HepG2 (cell line): ENCODE data around the gene GATM. TPM values are rescaled to one million over a fixed set of nuclear protein-coding genes. Genes with fewer than 3 reads are reported as not detected.

Experiments used
- ATAC-seq: fragments of 200-7000 bp; cut with Tn5 transposase; 3 replicates; pipeline ENCODE4 v1.9.1; 2020; ENCODE audit warnings: mild to moderate bottlenecking, moderate library complexity
- BruUV-seq: library from RNA; stranded (reverse); fragments of 400-500 nt; replicated peaks from 2 replicates; lab custom pipeline; 2021; lab: Mats Ljungman, UMichigan
- CTCF ChIA-PET: fragments of 300-600 bp; formaldehyde crosslinking; extraction: SDS; loops from one replicate; lab custom pipeline; 2021; ENCODE audit warnings: low total read pairs, inconsistent platforms, low intra/inter-chr PET ratio; lab: Yijun Ruan, JAX
- POLR2A ChIA-PET: fragments of 350-600 bp; sonication (Branson Sonifier 250); formaldehyde crosslinking; loops from one replicate; lab custom pipeline; 2020; ENCODE audit warnings: antibody characterized with exemption, inconsistent platforms; lab: Yijun Ruan, JAX
- DNase-seq: peaks from one replicate; pipeline ENCODE4 v3.0.0-alpha.2; 2015; ENCODE audit warnings: low spot score
- FAIRE-seq: peaks from 3 replicates; lab custom pipeline; 2011; peaks lifted over from hg19 to GRCh38; lab: Jason Lieb, UNC
- H2AFZ ChIP-seq: one replicate; pipeline ENCODE4 v1.6.1; 2011; ENCODE audit warnings: low read length, inconsistent platforms
- H3K27ac ChIP-seq: fragments of 300-600 bp; 3 replicates; pipeline ENCODE4 v1.8.0; 2011; ENCODE audit warnings: mixed run types, mild to moderate bottlenecking, mixed read lengths, low read length, inconsistent platforms; ENCODE audit not compliant: insufficient read depth; ENCODE audit errors: extremely low read length
- H3K27me3 ChIP-seq, 2 experiments: fragments of 200-600 bp in 1 of 2; 2 replicates in 1 of 2; 3 replicates in 1 of 2; pipeline versions ENCODE4 v1.6.0 to v1.8.0; 2011; ENCODE audit warnings: low read length in 2 of 2, mild to moderate bottlenecking in 2 of 2, moderate library complexity in 2 of 2, inconsistent platforms in 1 of 2; ENCODE audit not compliant: insufficient read depth in 2 of 2, control insufficient read depth in 1 of 2
- H3K36me3 ChIP-seq, 2 experiments: fragments of 200-600 bp in 1 of 2; replicated peaks in 1 of 2; 2 replicates in 1 of 2; 3 replicates in 1 of 2; pipeline versions ENCODE4 v1.5.1 to v1.8.0; 2011; ENCODE audit warnings: low read length in 2 of 2, inconsistent platforms in 1 of 2; ENCODE audit not compliant: insufficient read depth in 2 of 2, control insufficient read depth in 1 of 2
- H3K4me1 ChIP-seq: 2 replicates; pipeline ENCODE4 v1.5.1; 2012; ENCODE audit warnings: low read length, inconsistent platforms; ENCODE audit not compliant: insufficient read depth
- H3K4me2 ChIP-seq: 2 replicates; pipeline ENCODE4 v1.6.0; 2011; ENCODE audit warnings: low read depth, low read length, inconsistent platforms
- H3K4me3 ChIP-seq, 3 experiments: fragments of 200-600 bp in 1 of 3; sonication (generic), shearing (Covaris generic) in 1 of 3; replicated peaks in 1 of 3; 2 replicates each; pipeline ENCODE4 v1.5.1; 2011 to 2016; ENCODE audit warnings: low read length in 3 of 3, inconsistent platforms in 2 of 3, low read depth in 2 of 3, mild to moderate bottlenecking in 2 of 3, control low read depth in 1 of 3, mixed read lengths in 1 of 3; ENCODE audit not compliant: insufficient read depth in 1 of 3
- H3K79me2 ChIP-seq: one replicate; pipeline ENCODE4 v1.6.1; 2011; ENCODE audit warnings: low read length, inconsistent platforms; ENCODE audit not compliant: insufficient read depth
- H3K9ac ChIP-seq: 2 replicates; pipeline ENCODE4 v1.6.0; 2011; ENCODE audit warnings: mild to moderate bottlenecking, low read depth, low read length, inconsistent platforms; ENCODE audit not compliant: insufficient read depth
- H3K9me3 ChIP-seq: 2 replicates; pipeline ENCODE4 v1.5.1; 2012; ENCODE audit warnings: mild to moderate bottlenecking, low read length
- H4K20me1 ChIP-seq: 2 replicates; pipeline ENCODE4 v1.6.0; 2011; ENCODE audit warnings: inconsistent platforms, mild to moderate bottlenecking, low read length, moderate library complexity; ENCODE audit not compliant: insufficient read depth
- BHLHE40 ChIP-seq: IDR thresholded peaks from 2 replicates; pipeline ENCODE4 v1.6.1; 2011; ENCODE audit warnings: low read length, improper control_type of control experiment
- ETV5 ChIP-seq: IDR thresholded peaks from 2 replicates; pipeline ENCODE4 v1.6.1; 2018; ENCODE audit warnings: missing biosample characterization, missing genetic modification reagents, inconsistent platforms, borderline replicate concordance
- HMGA1 ChIP-seq: sonication (generic); formaldehyde crosslinking; conservative IDR thresholded peaks from 2 replicates; pipeline ENCODE4 v1.4.0; 2020; ENCODE audit warnings: missing genetic modification reagents
- HNRNPUL1 ChIP-seq: fragments of 200-400 bp; formaldehyde crosslinking; IDR thresholded peaks from 2 replicates; pipeline ENCODE4 v1.6.1; 2017; ENCODE audit warnings: low read depth, mild to moderate bottlenecking, low read length, moderate library complexity
- KDM6A ChIP-seq: IDR thresholded peaks from 2 replicates; pipeline ENCODE4 v1.6.1; 2016; ENCODE audit warnings: low read depth
- NFIB ChIP-seq: sonication (generic); formaldehyde crosslinking; IDR thresholded peaks from 2 replicates; pipeline ENCODE4 v1.9.0; 2021; ENCODE audit warnings: missing genetic modification reagents, mild to moderate bottlenecking, borderline replicate concordance
- PHF21A ChIP-seq: sonication (generic); formaldehyde crosslinking; IDR thresholded peaks from 2 replicates; pipeline ENCODE4 v1.5.0; 2020; ENCODE audit warnings: mild to moderate bottlenecking, missing genetic modification reagents
- RARA ChIP-seq: IDR thresholded peaks from 2 replicates; pipeline ENCODE4 v1.6.1; 2016; ENCODE audit warnings: missing genetic modification reagents, missing compliant biosample characterization
- SSRP1 ChIP-seq: IDR thresholded peaks from 2 replicates; pipeline ENCODE4 v1.6.1; 2016; ENCODE audit warnings: control low read depth
- TCF7 ChIP-seq: sonication (generic); IDR thresholded peaks from 2 replicates; pipeline ENCODE4 v1.6.1; 2016; ENCODE audit warnings: antibody characterized with exemption, low read depth
- U2AF2 ChIP-seq: fragments of 200-400 bp; formaldehyde crosslinking; IDR thresholded peaks from 2 replicates; pipeline ENCODE4 v1.6.1; 2017; ENCODE audit warnings: low read depth, mild to moderate bottlenecking, low read length
- YY1 ChIP-seq: IDR thresholded peaks from 2 replicates; pipeline ENCODE4 v1.6.1; 2011; ENCODE audit warnings: low read length, low read depth, moderate library complexity, mild to moderate bottlenecking; ENCODE audit not compliant: insufficient read depth, insufficient replicate concordance
- ZNF383 ChIP-seq: sonication (generic); formaldehyde crosslinking; IDR thresholded peaks from 2 replicates; pipeline ENCODE4 v1.4.0; 2020; ENCODE audit warnings: missing genetic modification reagents, mild to moderate bottlenecking, borderline replicate concordance
- ZNF552 ChIP-seq: sonication (generic); formaldehyde crosslinking; IDR thresholded peaks from 2 replicates; pipeline ENCODE4 v1.9.0; 2022; ENCODE audit warnings: missing genetic modification reagents, mild to moderate bottlenecking, borderline replicate concordance
- ZNF564 ChIP-seq: sonication (generic); formaldehyde crosslinking; IDR thresholded peaks from 2 replicates; pipeline ENCODE4 v1.8.1; 2023; ENCODE audit warnings: mild to moderate bottlenecking, missing genetic modification reagents
- ZNF7 ChIP-seq: IDR thresholded peaks from 2 replicates; pipeline ENCODE4 v1.6.1; 2016; ENCODE audit warnings: missing biosample characterization, missing genetic modification reagents
- WGBS: methylation state at CpG from one replicate; pipeline ENCODE4 v1.1.6; 2017; ENCODE audit warnings: low lambda C conversion rate; 5-methylcytosine and 5-hydroxymethylcytosine counted together
- in situ Hi-C: cut with HindIII; loops from 2 replicates; pipeline ENCODE4 v1.10.0; 2017; ENCODE audit warnings: low pct_unique_long_range_greater_than_20kb; ENCODE audit not compliant: extremely low pct_ligation_motif_present
- intact Hi-C: fragments of 100-400 bp; cut with micrococcal nuclease; formaldehyde crosslinking; loops from one replicate; pipeline ENCODE4 v1.10.0; 2022; ENCODE audit not compliant: unreplicated experiment
- polyA plus RNA-seq, 8 experiments: library from polyadenylated mRNA; depleted of rRNA in 3 of 8; stranded (reverse) in 7 of 8; unstranded in 1 of 8; fragments of >200 nt; fragmentation: Illumina TruSeq in 4 of 8; extraction: Trizol in 4 of 8; gene quantifications; 2 replicates each; pipeline versions ENCODE4 v1.2.1 to v1.2.3, GENCODE V29; 2011 to 2016; ENCODE audit warnings: low read depth in 4 of 8, missing spikeins in 1 of 8, mixed read lengths in 1 of 8; ENCODE audit not compliant: insufficient read depth in 1 of 8
- total RNA-seq, 5 experiments: library from RNA; depleted of rRNA; stranded (reverse); fragments of >200 nt; fragmentation: Illumina TruSeq; extraction: Trizol; gene quantifications; 2 replicates each; pipeline ENCODE4 v1.2.3, GENCODE V29; 2016; ENCODE audit warnings: low read depth in 1 of 5
- TF ChIP-seq, protein P1 (sequence below): IDR thresholded peaks from 2 replicates; pipeline ENCODE4 v1.6.1; 2016; ENCODE audit warnings: control low read depth
- TF ChIP-seq, protein P2 (sequence below): IDR thresholded peaks from 2 replicates; pipeline ENCODE4 v1.6.1; 2016; ENCODE audit warnings: low read depth

Gene GATM
- total and polyA plus RNA-seq, 2 of the 13 experiments (the other 11 are each of a cell fraction or from before 2014, with no cell fraction given), result 2.1 to 16.8 TPM

DNA sequence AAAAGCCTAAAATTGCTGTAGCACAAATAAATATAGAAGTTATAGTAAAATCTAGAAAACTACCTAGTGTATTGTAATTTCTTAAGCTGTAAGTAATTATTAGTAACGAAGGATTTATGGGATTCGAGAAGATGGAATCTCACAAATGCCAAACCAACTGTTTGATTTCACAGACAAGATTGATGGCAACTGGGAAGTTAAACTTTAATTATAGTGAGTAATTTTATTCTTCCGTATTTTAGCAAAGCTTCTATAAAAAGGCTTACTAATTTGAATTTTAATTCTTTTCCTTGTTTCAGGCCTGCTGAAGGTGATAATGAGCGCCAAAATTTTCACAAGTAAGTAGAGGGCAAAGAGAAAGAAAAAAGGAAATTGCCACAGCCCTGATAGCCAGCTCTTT is 36.6 kb downstream of the GATM start:
- Histone ChIP-seq H3K27me3 (no peaks in the 10 kb centered on the region), H3K4me3 (no peak overlapping the region), H3K79me2 (no peaks in the 10 kb centered on the region)
- FAIRE-seq, result no peak
- CTCF ChIA-PET, result no interaction called here
- in situ Hi-C loops, result loop anchor here (5.0 kb wide), 1 partner anchor 41 kb away; no protein-coding TSS in a partner anchor
- no TSS peak for BruUV-seq
- no peak for TF ChIP-seq ZNF552
- TF ChIP-seq, all 625 proteins: peak for 0
- intact Hi-C loops, result no loop called here
- Histone ChIP-seq H3K9me3 (no peaks in the 10 kb centered on the region), H3K9ac (no peak overlapping the region), H3K4me1 (peaks cover 93% of the 10 kb centered on the region), H4K20me1 (no peaks in the 10 kb centered on the region), H2AFZ (no peak overlapping the region), H3K4me2 (no peak overlapping the region), H3K36me3 (no peaks in the 10 kb centered on the region), H3K27ac (no peak overlapping the region)
- ATAC-seq (no peak), DNase-seq (no peak)
- POLR2A ChIA-PET, result interaction anchor here (1.4 kb wide), 1 partner anchor 60 kb away, joined by 3 read pairs; a partner anchor contains a TSS
- 95% methylated on average over 4 of the region's 4 CpGs for WGBS

DNA sequence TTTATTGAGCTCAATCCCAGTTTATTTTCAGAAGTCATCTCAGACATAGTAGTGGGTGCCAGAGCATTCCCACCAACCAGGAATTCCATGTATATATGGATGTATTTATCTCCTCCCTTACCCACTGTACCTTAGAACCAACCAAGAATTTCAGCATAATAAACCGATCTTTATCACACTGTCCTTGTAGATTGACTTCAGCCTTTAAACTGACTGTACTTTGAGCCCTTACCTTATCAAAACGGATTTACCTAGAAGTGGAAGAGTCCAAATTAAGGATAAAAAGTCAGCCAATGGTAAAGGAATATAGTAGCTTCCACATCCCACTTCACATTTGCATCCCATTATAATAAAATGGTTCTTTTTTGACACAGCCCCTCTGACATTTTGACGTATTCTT is 37.9 kb downstream of the GATM start:
- H3K4me1 ChIP-seq, result peaks cover 93% of the 10 kb centered on the region
- intact Hi-C loops (no loop called here), in situ Hi-C loops (loop anchor here (5.0 kb wide), 1 partner anchor 42 kb away; no protein-coding TSS in a partner anchor)
- H2AFZ ChIP-seq, result no peak overlapping the region
- no peak for ATAC-seq
- no peak for FAIRE-seq
- H4K20me1 ChIP-seq, result no peaks in the 10 kb centered on the region
- no peaks in the 10 kb centered on the region for H3K36me3 ChIP-seq
- no peak overlapping the region for H3K4me2 ChIP-seq
- WGBS, result 61% methylated on average over 3 of the region's 3 CpGs
- POLR2A ChIA-PET, result interaction anchor here (0.5 kb wide), 1 partner anchor 138 kb away, joined by 3 read pairs; no protein-coding TSS in a partner anchor
- H3K27ac ChIP-seq, result no peak overlapping the region
- no peaks in the 10 kb centered on the region for H3K27me3 ChIP-seq
- H3K9me3 ChIP-seq, result no peaks in the 10 kb centered on the region
- CTCF ChIA-PET, result no interaction called here
- no TSS peak for BruUV-seq
- H3K4me3 ChIP-seq, result no peak overlapping the region
- no peaks in the 10 kb centered on the region for H3K79me2 ChIP-seq
- peak; percentile 19 for DNase-seq
- no peak overlapping the region for H3K9ac ChIP-seq
- TF ChIP-seq ZNF383 (CRISPR knock-in tag) (no peak), TCF7 (no peak), PHF21A (CRISPR knock-in tag) (no peak), U2AF2 (no peak), SSRP1 (CRISPR knock-in tag) (no peak), ETV5 (no peak), KDM6A (CRISPR knock-in tag) (no peak), ZNF7 (CRISPR knock-in tag) (no peak), RARA (CRISPR knock-in tag) (no peak), YY1 (no peak), HNRNPUL1 (no peak), HMGA1 (CRISPR knock-in tag) (no peak), NFIB (CRISPR knock-in tag) (no peak), BHLHE40 (no peak), ZNF564 (CRISPR knock-in tag) (no peak)
- TF ChIP-seq, protein P1, sequence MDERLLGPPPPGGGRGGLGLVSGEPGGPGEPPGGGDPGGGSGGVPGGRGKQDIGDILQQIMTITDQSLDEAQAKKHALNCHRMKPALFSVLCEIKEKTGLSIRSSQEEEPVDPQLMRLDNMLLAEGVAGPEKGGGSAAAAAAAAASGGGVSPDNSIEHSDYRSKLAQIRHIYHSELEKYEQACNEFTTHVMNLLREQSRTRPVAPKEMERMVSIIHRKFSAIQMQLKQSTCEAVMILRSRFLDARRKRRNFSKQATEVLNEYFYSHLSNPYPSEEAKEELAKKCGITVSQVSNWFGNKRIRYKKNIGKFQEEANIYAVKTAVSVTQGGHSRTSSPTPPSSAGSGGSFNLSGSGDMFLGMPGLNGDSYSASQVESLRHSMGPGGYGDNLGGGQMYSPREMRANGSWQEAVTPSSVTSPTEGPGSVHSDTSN (CRISPR knock-in tag), result no peak
- TF ChIP-seq, protein P2, sequence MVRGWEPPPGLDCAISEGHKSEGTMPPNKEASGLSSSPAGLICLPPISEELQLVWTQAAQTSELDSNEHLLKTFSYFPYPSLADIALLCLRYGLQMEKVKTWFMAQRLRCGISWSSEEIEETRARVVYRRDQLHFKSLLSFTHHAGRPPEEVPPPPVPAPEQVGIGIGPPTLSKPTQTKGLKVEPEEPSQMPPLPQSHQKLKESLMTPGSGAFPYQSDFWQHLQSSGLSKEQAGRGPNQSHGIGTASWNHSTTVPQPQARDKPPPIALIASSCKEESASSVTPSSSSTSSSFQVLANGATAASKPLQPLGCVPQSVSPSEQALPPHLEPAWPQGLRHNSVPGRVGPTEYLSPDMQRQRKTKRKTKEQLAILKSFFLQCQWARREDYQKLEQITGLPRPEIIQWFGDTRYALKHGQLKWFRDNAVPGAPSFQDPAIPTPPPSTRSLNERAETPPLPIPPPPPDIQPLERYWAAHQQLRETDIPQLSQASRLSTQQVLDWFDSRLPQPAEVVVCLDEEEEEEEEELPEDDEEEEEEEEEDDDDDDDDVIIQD (CRISPR knock-in tag), result peak; percentile 43; the same call in 1 of the 2 replicates
